ENCODE data around the gene EMID1.

Gene EMID1

GRCh38 chr22:29206372-29207242 lies 911 bp downstream of the EMID1 start:
- TF ChIP-seq POLR2AphosphoS5 (IDR thresholded peaks at IDR 0.05; ENCODE audit: low read depth, low read length) = no peak
- TF ChIP-seq TAF1 (IDR thresholded peaks at IDR 0.05; ENCODE audit: borderline replicate concordance, insufficient read depth, low read length) = no peak
- TF ChIP-seq SIN3A (IDR thresholded peaks at IDR 0.05; ENCODE audit: borderline replicate concordance, insufficient read depth, low read length) = no peak
- TF ChIP-seq FOXP2 (optimal IDR thresholded peaks at IDR 0.05; ENCODE audit: borderline replicate concordance, extremely low read depth, extremely low read length, insufficient read depth) = no peak
- TF ChIP-seq REST (IDR thresholded peaks at IDR 0.05; ENCODE audit: insufficient read depth in 1 of 2, low read depth in 2 of 2, low read length in 2 of 2) = no peak

DNA sequence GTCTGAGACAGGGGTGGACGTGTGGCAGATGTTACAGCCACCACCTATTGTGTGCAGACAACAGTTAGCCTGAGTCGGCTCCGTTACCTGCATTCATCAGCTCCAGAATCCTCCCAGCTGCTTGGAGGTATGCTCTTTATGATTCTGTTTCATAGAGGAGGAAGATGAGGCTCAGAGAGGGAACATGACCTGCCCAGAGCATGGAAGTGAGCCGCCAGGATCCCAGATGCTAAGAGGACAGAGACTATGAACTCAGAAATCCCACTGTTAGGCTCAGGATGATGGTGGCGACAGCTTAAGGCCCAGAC lies 1.5 kb downstream of the EMID1 start:
- TF ChIP-seq REST (IDR thresholded peaks at IDR 0.05; ENCODE audit: insufficient read depth in 1 of 2, low read depth in 2 of 2, low read length in 2 of 2) (no peak), TAF1 (IDR thresholded peaks at IDR 0.05; ENCODE audit: borderline replicate concordance, insufficient read depth, low read length) (no peak), FOXP2 (optimal IDR thresholded peaks at IDR 0.05; ENCODE audit: borderline replicate concordance, extremely low read depth, extremely low read length, insufficient read depth) (no peak), POLR2AphosphoS5 (IDR thresholded peaks at IDR 0.05; ENCODE audit: low read depth, low read length) (no peak), SIN3A (IDR thresholded peaks at IDR 0.05; ENCODE audit: borderline replicate concordance, insufficient read depth, low read length) (no peak)

DNA sequence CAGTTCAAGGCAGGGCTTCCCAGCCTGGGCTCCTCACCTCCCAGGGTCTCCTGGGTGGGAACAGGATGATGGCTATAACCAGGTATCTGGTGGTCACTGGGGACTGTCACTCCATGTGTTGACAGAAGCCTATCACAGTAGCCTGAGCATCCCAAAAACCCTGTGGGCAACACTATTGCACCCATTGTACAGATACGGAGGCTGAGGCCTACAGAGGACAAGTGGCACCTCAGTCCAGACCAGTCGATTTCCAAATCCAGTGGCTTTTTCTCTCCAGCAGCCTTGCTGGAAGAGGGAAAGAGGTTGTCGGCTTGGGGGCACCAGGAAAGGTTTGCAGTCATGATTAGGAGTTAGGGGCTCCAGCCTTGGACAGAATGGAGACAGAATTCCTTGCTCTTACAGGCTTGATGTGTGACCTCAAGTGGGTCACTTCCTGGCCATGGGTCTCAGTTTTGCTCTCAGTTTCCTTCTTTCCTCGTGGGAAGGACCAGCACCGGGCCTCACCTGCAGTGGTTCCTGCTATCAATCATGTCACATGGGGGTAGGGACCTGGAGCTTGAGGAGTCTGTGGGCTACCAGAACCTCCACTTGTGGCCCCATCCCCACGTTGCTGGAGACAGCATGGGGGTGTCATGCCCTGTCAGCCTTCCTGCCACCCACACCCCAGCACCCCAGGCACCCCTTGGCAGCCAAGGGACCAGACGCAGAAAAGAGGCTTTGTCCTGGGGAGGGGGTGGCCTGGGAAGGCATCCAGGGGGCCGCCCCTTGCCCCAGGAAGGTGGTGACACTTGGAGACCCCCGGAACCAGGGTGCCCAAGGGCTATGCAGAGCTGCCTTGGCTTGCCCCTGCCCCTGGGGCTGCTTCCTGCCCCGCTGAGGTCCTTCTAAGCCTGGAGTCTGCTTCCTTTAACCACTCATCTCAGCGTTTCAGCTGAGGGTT lies 2.1 kb downstream of the EMID1 start:
- TF ChIP-seq FOXP2 (optimal IDR thresholded peaks at IDR 0.05; ENCODE audit: borderline replicate concordance, extremely low read depth, extremely low read length, insufficient read depth) (no peak), TAF1 (IDR thresholded peaks at IDR 0.05; ENCODE audit: borderline replicate concordance, insufficient read depth, low read length) (no peak), POLR2AphosphoS5 (IDR thresholded peaks at IDR 0.05; ENCODE audit: low read depth, low read length) (no peak), SIN3A (IDR thresholded peaks at IDR 0.05; ENCODE audit: borderline replicate concordance, insufficient read depth, low read length) (no peak), REST (IDR thresholded peaks at IDR 0.05; ENCODE audit: insufficient read depth in 1 of 2, low read depth in 2 of 2, low read length in 2 of 2) (no peak)

DNA sequence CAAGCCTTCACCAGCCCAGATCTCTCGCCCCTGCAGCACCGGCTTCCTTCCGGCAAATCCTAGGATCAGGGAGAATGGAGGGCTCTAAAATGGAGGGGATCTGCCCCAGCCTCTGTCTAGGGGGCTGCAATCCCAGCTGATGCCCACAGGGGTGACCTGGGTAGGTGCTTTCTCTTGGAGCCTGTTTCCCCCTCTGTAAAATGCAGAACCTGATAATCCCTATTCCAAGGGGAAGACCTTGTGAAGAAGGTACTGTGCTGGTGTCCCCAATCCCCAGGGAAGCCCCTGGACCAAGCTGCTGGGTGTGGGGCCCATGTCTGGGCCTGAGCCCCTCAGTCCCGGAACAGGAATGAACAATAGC lies 2.8 kb downstream of the EMID1 start:
- TF ChIP-seq TAF1 (IDR thresholded peaks at IDR 0.05; ENCODE audit: borderline replicate concordance, insufficient read depth, low read length) (no peak), SIN3A (IDR thresholded peaks at IDR 0.05; ENCODE audit: borderline replicate concordance, insufficient read depth, low read length) (no peak), FOXP2 (optimal IDR thresholded peaks at IDR 0.05; ENCODE audit: borderline replicate concordance, extremely low read depth, extremely low read length, insufficient read depth) (no peak), REST (IDR thresholded peaks at IDR 0.05; ENCODE audit: insufficient read depth in 1 of 2, low read depth in 2 of 2, low read length in 2 of 2) (no peak), POLR2AphosphoS5 (IDR thresholded peaks at IDR 0.05; ENCODE audit: low read depth, low read length) (no peak)
